H1 (cell line): ENCODE results near the gene BSCL2. TPM values are rescaled to one million over a fixed set of nuclear protein-coding genes. Genes with fewer than 3 reads are reported as not detected.

Source experiments
- CBX8 ChIP-seq: fragments of 300-800, 300-1000 bp; sonication (generic); IDR thresholded peaks from 2 replicates; pipeline ENCODE4 v1.7.1; 2016; ENCODE audit warnings: low read depth, low read length, borderline replicate concordance
- TEAD4 ChIP-seq: IDR thresholded peaks from 2 replicates; pipeline ENCODE4 v1.6.1; 2012; ENCODE audit warnings: low read depth, low read length, inconsistent platforms, mixed read lengths
- polyA plus RNA-seq, 7 experiments: library from polyadenylated mRNA; depleted of rRNA in 3 of 7; stranded (reverse) in 5 of 7; unstranded in 2 of 7; fragments of >200 nt in 5 of 7; fragments of 200-250 nt in 2 of 7; gene quantifications; 1 replicate in 5 of 7; 2 replicates in 1 of 7; 4 replicates in 1 of 7; pipeline versions ENCODE4 v1.2.1 to v1.2.3, GENCODE V29; 2011 to 2013; ENCODE audit warnings: missing spikeins in 2 of 7, mixed read lengths in 2 of 7
- total RNA-seq: library from RNA; stranded (reverse); fragmentation: NEBNext Ultra II Directional; extraction: Animal tissue kit (Norgen Biotek cat#: 25700); gene quantifications from 2 replicates; pipeline ENCODE4 v1.2.1, GENCODE V29; 2021

The BSCL2 gene
- total and polyA plus RNA-seq, 2 of the 8 experiments (the other 6 are each of a cell fraction or from before 2014, with no cell fraction given), result 59.5 to 264 TPM

- no peak for TF ChIP-seq TEAD4
- no peak for TF ChIP-seq CBX8
Observed at GRCh38 chr11:62726915-62727164, 19.6 kb upstream of the BSCL2 start (continued).
